ENCODE results near the gene KRTAP10-1. TPM values are rescaled to one million over a fixed set of nuclear protein-coding genes. Genes with fewer than 3 reads are reported as not detected.

KRTAP10-1 gene
- total RNA-seq, 2 donors from 2014 or later: not detected

DNA sequence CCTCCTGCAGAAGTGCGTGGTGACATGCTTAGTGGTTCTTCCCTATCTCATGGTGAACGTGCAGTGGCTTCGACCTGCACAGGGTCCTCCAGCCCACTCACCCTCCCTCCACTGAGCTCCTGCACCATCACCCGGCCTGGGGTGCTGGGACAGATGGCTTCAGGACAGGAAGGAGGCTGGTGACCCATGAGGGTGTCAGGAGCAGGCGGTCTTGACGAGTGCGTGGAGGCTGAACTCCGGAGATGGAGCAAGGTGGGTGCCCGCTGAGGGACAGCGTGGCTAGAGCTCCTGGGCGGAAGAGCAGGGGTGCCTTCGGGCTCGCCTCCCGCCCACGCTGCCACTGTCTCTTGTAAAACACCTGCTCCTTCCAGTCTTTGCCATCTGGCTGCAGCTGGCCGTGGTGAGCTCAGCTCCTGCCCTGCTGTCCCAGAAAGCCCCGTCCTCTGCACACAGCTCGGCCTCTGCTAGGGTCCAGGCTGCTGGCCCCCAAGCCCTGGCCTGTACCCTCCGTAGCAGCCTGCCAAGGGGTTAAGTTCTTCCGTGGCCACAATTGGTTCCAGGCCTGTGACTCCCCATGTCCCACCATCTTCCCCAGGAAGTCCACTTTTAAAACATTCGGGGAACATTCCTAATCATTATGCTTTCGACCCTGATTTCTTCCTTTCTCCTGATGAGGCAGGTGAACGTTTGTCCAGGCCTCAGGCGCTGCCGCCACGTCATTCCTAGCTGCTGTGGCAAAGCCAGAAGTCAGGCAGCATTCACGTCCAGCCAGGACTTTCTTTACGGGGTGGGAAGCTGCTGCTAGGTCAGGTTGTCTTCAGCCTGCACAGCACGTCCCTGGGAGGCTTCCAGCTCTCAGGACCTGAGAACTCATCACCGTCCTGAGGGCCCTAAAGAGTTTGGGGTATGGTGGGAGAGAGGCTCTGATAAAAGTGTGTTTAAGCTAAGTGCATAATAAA, 8.1 kb downstream of the KRTAP10-1 start:
- no peak for ATAC-seq

DNA sequence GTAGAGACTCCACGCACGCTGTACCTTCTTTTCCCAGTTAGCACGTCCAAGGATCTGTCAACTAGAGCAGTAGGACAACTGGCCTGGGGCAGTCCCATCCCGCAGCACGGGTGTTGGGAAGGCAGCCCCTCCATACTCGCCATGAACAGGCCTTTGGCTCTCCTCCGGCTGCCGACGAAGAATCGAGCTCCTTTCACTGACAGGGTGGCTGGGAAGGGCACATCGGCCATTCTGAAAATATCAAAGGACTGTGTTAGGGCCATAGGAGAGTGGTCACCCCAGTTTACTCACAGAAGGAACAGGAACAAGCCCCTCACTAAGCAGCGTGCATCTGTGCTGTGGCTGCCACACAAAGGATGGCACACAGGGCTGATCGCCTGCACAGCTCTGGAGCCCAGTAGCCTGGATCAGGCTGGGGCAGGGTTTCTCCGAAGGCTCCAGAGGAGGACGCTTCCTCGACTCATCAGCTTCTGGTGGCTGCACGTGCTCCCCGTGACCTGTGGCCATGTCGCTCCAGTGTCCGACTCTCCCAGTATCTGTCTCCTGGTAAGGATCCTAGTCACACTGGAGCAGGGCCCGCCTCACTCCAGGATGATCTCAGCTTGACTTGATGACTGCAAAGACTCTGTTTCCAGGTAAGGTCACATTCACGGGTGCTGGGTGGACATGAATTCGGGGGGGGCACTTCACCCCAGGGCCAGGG, 8.9 kb downstream of the KRTAP10-1 start:
- intact Hi-C loops (cut with DNase I, micrococcal nuclease): no loop called here
- DNase-seq (no peak), ATAC-seq (no peak)

More for the DNA sequence above, 8.1 kb downstream of the KRTAP10-1 start:
- no peak for DNase-seq
- intact Hi-C loops (cut with DNase I, micrococcal nuclease): no loop called here

DNA sequence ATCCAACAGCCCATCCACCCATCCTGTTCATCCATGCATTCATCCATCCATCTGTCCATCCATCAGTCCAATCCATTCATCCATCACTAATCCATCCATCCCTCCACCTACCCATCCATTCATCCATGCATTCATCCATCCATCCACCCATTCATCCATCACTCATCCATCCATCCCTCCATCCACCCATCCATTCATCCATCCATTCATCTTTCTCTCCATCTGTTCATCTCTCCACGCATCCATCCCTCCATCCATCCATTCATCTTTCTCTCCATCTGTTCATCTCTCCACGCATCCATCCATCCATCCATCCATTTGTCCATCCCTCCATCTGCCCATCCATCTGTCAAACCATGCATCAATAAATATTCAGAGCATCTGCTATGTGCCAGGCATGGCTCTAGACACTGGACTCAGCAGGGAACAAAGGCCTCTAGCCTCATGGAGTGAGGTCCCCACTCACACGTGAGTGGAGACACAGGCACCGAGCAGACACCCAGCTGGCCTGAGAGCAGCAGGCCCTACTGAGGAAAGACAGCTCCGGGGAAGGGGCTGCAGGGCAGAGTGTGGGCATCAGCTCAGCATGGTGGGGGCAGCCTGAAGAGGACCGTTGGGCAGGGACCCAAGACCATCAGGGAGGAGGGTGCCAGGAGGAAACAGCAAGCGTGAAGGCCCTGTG, 9.6 kb downstream of the KRTAP10-1 start:
- ATAC-seq (no peak), DNase-seq (no peak)
- intact Hi-C loops (cut with DNase I, micrococcal nuclease): no loop called here

DNA sequence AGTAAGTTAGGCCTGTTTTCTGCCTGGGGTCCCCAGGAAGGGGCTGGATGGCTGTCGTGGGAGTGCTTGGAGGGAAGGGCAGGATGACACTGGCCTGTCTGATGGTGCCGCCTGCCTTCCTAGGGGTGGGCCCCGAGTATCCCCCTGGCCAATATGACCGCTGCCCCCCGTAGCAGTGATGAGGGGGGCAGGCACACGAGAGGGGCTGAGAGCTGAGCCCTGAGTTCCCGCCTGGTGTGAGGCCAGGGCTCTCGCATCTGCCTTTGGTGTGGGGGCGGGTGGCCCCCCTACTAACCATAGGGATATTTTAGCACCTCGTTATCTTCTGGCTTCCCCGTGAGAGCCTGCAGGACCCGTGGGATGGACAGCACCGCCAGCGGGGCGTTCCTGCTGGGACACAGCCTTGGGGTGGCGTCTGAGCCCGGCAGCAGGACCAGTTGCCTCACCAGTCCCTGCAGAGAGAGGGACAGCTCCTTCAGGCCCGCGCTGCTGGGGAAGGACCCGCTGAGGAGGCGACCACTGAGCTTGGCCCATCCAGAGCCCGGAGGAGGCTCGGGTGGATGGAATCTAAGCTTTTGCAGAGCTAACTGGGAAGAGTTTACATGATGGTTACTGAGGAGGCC, 10.4 kb downstream of the KRTAP10-1 start:
- intact Hi-C loops (cut with DNase I, micrococcal nuclease): no loop called here
- DNase-seq: no peak
- no peak for ATAC-seq

DNA sequence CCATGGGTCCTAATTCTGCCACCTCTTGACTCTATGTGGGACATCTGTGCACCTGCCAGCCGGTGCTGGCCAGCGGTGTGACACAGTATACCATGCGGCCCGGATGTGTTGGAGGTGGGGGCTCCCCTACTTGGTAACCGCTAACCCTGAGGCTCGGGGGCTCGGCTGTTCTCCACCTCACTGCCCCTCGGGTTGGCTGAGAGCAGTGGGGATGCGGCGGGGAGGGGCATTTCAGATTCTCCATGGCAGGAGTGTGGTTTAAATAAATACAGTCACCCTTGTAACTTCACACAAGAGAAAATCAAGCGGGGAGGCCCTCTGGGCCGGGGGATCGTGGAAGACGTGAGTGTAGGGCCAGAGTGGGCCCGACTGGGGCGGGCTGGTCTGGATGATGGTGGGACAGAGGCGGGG, 11.0 kb downstream of the KRTAP10-1 start:
- no peak for DNase-seq
- ATAC-seq: no peak
- intact Hi-C loops (cut with DNase I, micrococcal nuclease): no loop called here

DNA sequence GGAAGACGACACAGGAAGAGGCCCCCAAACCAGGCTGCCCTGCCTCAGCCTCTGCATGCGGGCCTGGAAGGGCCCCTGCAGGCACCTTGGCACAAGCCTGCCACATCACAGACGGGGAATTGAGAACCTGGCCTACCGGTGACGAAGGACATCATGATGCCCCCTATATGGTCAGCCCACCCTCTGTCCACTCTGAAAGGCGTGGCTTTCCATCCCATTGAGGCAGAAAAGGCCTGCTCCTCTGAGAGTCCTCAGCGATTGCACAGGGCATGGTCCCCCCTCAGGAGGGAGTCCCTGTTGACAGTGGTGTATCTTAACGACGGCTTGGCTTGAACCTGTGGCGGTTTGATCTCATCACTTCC, 11.4 kb downstream of the KRTAP10-1 start:
- DNase-seq (peak in 1 of 2 donors; percentile 12), ATAC-seq (no peak)
- intact Hi-C loops (cut with DNase I, micrococcal nuclease): no loop called here

DNA sequence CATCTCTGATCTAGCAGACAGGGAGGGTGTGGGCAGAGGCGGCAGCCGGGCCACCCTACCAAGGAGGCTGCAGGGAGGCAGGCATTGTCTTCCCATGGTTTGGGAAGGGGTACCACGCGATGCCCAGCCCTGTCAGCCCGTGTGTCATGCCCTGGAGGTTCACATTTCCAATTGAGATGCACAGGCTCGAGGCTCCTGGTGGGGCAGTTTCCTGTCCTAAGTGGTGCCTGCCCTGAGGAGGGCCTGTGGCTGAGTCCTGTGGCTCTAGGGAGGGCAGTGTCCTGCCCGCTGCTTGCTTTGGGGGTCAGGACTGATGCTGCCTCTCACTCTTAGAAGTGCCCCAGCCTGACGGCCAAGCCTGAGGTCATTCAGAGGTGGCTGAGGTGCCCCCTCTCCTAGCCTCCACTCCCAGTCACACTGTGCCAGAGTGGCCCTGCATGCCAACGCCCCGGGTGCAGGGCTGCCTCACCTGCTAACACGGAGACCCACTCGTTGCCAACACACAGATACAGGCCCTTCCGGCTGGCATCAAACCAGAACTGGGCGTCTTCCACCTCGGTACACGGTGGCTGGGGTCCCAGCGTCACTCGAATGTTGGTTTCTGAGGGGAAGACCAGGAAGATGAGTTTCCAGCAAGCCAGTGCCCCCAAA, 11.9 kb downstream of the KRTAP10-1 start:
- ATAC-seq: no peak
- intact Hi-C loops (cut with DNase I, micrococcal nuclease): no loop called here
- DNase-seq: peak in 1 of 2 donors; percentile 5

DNA sequence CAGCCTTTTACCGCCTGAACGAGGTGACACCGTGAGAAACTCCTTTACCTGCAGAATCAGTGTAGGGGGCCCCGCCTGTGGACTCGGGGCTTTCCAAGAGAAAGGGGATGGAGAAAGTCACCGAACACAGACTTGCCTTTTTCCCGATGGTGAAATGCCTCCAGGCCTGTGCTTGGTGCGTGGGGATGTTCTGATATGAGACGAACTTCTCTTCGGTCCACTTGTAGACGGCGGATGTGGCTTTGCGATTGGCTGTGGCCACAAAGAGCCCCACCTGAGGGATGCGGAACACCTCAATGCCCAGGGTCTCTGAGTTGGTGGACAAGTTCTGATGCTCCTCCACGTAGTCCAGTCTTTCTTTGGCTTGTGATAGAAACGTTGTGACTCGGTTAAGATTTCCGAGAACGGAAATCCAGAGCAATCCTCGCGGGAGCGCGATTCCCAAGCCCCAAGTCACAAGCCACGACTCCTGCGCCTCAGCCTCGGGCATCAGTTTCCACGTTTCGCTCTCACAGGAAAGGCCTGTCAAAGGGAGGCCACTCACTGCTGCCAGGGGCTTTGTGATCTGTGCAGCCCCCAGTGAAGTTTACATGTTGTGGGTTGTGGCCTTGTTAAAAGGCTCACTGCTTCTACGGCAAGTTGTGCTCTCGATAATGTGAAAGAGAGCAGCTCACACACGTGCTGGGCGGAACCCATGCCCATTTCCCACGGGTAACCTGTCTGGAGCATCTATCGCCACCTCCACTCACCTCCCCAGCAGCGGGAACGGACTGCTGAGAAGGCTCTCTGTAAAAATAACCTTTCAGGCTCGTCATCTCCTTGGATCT, 12.6 kb downstream of the KRTAP10-1 start:
- DNase-seq: peak in 1 of 2 donors; percentile 15
- no peak for ATAC-seq
- intact Hi-C loops (cut with DNase I, micrococcal nuclease): no loop called here

DNA sequence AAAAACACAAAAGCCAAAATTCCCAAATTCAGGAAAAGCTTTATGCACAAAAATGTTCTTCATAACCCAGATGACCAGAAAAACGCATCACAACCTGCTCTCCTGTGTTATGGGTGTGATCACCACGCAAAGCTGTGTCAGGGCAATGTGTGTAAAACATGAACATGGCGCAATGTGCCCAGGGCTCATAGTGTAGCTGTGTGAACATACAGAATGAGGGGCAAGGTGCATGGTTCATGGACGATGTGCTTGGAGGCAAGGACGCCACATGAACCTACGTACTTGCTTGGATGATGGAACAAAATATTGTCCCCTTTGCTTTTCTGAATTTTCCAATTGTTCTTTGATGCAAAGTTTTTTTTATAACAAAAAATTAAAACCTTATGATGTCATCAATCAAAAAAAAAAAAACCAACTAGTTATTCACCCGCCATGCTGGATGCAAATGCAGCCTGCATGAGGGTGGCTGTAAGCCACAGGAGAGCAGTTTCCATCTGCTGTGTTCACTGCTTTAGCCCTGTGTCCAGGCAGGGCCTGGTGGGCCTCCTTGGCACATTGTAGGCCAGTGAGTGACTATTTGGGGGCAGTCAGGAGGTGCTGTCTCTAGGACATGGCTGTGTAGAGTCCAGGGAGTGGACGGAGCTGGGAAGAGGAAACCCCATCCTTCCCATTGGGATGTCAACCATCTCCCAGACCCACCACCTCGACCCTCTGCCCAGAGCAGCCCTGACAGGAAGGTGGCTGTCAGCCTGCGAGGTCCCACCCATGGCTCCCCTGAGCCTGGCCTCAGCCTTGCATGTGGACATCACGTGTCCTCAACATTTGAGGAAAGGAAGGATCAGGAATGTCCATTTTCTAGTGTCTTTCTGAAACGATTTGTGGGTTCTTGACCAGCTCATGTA, 13.6 kb downstream of the KRTAP10-1 start:
- DNase-seq (peak in 1 of 2 donors; percentile 7), ATAC-seq (no peak)
- intact Hi-C loops (cut with DNase I, micrococcal nuclease): no loop called here

DNA sequence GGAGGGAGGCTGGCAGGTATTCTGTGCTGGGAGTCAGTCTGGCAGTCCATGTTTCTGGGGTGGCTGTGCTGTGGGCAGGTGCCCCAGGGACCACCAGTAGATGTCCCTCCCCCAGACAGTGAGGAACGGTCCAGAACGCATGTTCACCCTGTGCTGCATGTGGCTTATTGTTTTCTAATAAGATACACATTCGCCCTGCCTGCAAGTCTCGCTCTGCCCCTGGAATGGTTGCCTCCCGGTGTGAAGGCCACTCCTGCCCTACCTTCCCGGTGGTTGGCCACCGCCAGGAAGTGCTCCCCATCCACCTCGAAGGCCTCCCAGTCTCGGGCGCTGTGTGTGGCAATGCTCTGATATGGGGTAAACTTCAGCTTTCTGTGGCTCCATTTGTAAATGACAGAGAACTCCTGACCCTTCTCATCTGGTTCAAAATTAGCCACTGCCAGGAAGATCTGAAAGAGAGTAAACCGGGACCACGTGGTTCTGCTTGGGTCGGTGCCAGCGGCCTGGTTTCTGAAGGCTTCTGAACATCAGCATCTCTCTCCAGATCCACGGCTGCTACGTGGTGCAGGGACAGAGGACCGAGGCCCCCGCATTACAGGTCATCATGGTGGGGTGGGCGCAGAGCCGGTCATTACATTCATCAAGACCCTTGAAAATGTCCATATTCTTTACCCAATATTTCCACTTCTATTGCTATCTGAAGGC, 14.5 kb downstream of the KRTAP10-1 start:
- intact Hi-C loops (cut with DNase I, micrococcal nuclease): no loop called here
- DNase-seq (no peak), ATAC-seq (no peak)

DNA sequence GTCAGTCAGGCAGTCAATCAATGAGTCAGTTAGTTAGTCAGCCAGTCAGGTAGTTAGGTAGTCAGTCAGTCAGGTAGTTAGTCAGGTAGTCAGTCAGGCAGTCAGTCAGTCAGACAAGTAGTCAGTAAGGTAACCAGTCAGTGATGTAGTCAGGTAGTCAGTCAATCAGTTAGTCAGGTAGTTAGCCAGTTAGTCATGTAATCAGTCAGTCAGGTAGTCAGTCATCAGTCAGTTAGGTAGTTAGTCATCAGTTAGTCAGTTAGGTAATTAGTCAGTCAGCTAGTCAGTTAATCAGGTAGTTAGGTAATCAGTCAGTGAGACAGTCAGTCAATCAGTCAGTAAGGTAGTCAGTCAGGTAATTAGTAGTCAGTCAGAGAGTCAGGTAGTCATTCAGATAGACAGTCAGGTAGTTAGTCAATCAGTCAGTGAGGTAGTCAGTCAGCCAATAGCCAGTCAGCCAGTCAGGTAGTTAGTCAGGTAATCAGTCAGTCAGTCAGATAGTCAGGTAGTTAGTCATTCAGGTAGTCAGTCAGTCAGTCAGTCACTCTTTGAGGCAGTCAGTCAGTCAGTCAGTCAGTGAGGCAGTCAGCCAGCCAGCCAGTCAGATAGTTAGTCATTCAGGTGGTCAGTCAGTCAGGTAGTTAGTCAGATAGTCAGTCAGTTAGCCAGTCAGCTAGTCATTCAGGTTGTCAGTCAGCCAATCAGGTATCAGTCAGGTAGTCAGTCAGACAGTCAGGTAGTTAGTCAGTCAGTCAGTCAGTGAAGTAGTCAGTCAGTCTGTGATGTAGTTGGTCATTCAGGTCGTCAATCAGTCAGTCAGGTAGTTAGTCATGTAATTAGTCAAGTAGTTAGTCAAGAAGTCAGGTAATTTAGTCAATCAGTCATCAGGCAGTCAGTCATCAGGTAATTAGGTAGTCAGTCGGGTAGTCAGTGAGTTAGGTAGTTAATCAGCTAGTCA, 15.3 kb downstream of the KRTAP10-1 start:
- ATAC-seq (no peak), DNase-seq (no peak)
- intact Hi-C loops (cut with DNase I, micrococcal nuclease): no loop called here

DNA sequence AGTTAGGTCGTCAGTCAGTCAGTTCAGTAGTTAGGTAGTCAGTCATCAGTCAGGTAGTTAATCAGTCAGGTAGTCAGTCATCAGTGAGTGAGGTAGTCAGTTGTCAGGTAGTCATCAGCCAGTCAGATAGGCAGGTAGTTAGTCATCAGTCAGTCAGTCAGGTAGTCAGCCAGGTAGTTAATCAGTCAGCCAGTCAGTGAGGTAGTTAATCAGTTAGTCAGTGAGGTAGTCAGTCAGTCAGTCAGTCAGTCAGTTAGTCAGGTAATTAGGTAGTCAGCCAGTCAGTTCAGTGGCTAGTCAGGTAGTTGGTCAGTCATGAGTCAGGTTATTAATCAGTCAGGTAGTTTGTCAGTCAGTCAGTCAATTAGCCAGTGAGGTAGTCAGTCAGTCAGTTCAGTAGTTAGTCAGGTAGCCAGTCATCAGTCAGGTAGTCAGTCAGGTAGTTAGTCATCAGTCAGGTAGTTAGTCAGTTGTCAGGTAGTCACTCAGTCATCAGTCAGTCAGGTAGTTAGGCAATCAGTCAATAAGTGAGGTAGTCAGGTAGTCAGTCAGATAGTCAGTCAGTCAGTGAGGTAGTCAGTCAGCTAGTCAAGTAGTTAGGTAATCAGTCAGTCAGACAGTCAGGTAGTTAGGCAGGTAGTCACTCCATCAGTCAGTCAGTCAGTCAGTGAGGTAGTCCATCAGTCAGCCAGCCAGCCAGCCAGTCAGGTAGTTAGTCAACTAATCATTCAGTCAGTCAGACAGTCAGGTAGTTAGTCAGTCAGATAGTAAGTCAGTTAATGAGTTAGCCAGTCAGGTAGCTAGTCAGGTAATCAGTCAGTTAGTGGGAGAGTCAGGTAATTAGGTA, 16.2 kb downstream of the KRTAP10-1 start:
- ATAC-seq (no peak), DNase-seq (no peak)
- intact Hi-C loops (cut with DNase I, micrococcal nuclease): no loop called here

DNA sequence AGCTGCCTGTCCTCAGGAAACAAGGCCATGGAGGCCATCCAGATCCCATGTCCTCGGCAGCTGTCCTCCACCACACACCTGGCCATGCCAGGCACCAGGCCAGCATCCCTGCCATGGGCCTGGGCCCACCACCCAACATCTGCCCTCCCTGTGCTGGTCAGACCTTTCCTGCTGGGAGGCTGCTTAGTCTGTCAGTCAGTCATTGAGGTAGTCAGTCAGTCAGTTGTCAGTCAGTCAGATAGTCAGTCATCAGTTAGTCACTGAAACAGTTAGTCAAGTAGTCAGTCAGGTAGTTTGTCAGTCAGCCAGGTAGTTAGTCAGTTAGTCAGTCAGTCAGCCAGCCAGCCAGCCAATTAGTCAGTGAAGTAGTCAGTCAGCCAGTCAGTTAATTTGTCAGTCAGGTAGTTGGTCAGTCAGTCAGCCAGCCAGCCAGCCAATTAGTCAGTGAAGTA, 17.2 kb downstream of the KRTAP10-1 start:
- intact Hi-C loops (cut with DNase I, micrococcal nuclease): no loop called here
- DNase-seq (no peak), ATAC-seq (no peak)
